HG02759 (cell line): ENCODE measurements around the gene THPO.
"Not testable (repeated sequence)": the region's sequence is repeated elsewhere in the genome, so short reads cannot be mapped to it uniquely, and the experiment has no call there.

Experiments
- ATAC-seq: cut with Tn5 transposase; IDR thresholded peaks from one replicate; pipeline ENCODE4 v1.9.1; 2021; ENCODE audit warnings: mild to moderate bottlenecking, moderate library complexity; ENCODE audit not compliant: unreplicated experiment

The THPO gene

GRCh38 chr3:184351511-184352148, 26.4 kb downstream of the THPO start:
- no peak for ATAC-seq

GRCh38 chr3:184350618-184351017, 27.4 kb downstream of the THPO start:
- no peak for ATAC-seq

- no peak for ATAC-seq
Observed at GRCh38 chr3:184349563-184350470, 28.2 kb downstream of the THPO start.

- ATAC-seq = no peak
Observed at GRCh38 chr3:184348057-184348382, 30.0 kb downstream of the THPO start.

GRCh38 chr3:184347321-184348056, 30.5 kb downstream of the THPO start:
- ATAC-seq = no peak

- no peak for ATAC-seq
Observed at GRCh38 chr3:184346480-184347190, 31.4 kb downstream of the THPO start.

- no peak for ATAC-seq
Observed at GRCh38 chr3:184345317-184346144, 32.5 kb downstream of the THPO start.

GRCh38 chr3:184344579-184345316, 33.3 kb downstream of the THPO start:
- no peak for ATAC-seq

- no peak for ATAC-seq
Observed at GRCh38 chr3:184343200-184343876, 34.7 kb downstream of the THPO start.

GRCh38 chr3:184341925-184342324, 36.1 kb downstream of the THPO start:
- ATAC-seq = no peak

GRCh38 chr3:184339451-184340135, 38.4 kb downstream of the THPO start:
- ATAC-seq = not testable (repeated sequence)

- no peak for ATAC-seq
Observed at GRCh38 chr3:184339001-184339400, 39.0 kb downstream of the THPO start.

- ATAC-seq = no peak
Observed at GRCh38 chr3:184338511-184338945, 39.5 kb downstream of the THPO start.

- no peak for ATAC-seq
Observed at GRCh38 chr3:184337981-184338380, 40.0 kb downstream of the THPO start.

- ATAC-seq = no peak
Observed at GRCh38 chr3:184337399-184337714, 40.6 kb downstream of the THPO start, which contains the start of gene FAM131A. Gene FAM131A, plus strand, starts transcription at chr3:184337600. Its CDS starts 31 bp downstream, at chr3:184337631.

- no peak for ATAC-seq
Observed at GRCh38 chr3:184336547-184337398, 41.2 kb downstream of the THPO start.
